ENCODE results near the gene BANP. TPM values are rescaled to one million over a fixed set of nuclear protein-coding genes. Genes with fewer than 3 reads are reported as not detected.
"Not testable (repeated sequence)": the region's sequence is repeated elsewhere in the genome, so short reads cannot be mapped to it uniquely, and the experiment has no call there.

The BANP gene
- total and polyA plus RNA-seq, 4 experiments from 2014 or later, result 10.7 to 72.7 (median 44.1) TPM

DNA sequence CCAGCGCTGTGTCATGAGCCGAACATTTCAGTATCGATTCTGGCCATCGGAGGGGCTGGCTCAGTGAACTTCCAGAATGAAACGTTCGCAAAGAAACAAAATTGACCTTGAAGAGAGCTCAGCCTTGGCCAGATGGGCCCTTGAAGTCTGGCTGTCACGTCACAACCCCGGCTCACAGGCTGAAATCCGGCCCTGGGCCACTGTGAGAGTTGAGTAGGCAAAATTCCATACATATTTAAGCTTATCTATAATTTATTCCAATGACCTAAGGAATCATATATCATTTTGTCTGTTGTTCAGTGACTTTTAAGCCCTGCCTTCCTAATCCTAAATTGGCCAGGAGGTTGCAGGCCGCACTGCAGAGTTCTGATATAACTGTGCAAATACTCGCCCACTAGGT, 170.2 kb downstream of the BANP start:
- H3K27me3 Mint-ChIP-seq; H3K9me3 Mint-ChIP-seq; H3K4me1 ChIP-seq (ENCODE audit: insufficient read depth, low read length); H3K27ac ChIP-seq (ENCODE audit: low read depth, low read length); H3K4me3 Mint-ChIP-seq; H3K9me3 ChIP-seq (ENCODE audit: control insufficient read depth in 1 of 2, low read length in 2 of 2); POLR2A ChIA-PET (ENCODE audit: partially characterized antibody); H3K27ac Mint-ChIP-seq; DNase-seq; H3K27me3 ChIP-seq (ENCODE audit: insufficient read depth, low read length); H3K36me3 ChIP-seq (ENCODE audit: insufficient read depth, low read length); H3K36me3 Mint-ChIP-seq; H3K4me3 ChIP-seq (ENCODE audit: low read length in 2 of 2); intact Hi-C loops (cut with micrococcal nuclease); H3K4me1 Mint-ChIP-seq; CTCF ChIA-PET (ENCODE audit: partially characterized antibody): not testable (repeated sequence)

DNA sequence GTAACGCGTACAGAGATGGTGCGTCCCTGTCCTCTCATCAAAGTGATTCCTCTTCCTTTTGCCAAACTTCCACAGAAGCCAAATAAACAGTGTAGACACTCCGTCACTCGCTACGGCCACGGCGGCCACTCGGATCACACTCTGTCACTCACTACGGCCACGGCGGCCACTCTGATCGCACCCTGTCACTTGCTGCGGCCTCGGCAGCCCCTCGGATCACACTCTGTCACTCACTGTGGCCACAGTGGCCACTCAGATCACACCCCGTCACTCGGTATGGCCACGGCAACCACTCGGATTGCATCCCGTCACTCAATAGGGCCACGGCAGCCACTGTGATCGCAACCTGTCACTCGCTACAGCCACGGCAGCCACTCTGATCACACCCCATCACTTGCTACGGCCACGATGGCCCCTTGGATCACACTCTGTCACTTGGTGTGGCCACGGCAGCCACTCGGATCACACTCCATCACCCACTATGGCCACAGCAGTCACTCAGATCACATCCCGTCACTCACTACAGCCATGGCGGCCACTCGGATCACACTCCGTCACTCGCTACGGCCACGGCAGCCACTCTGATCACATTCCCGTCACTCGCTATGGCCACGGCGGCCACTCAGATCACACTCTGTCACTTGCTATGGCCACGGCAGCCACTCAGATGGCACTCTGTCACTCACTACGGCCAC, 170.8 kb downstream of the BANP start:
- no peak for DNase-seq
- intact Hi-C loops (cut with micrococcal nuclease), result no loop called here
- Mint-ChIP-seq H3K9me3 (no peaks in the 10 kb centered on the region), H3K4me3 (no peak overlapping the region), H3K27ac (no peak overlapping the region), H3K27me3 (peaks cover 0 to 4% of the 10 kb centered on the region in 2 donors), H3K36me3 (no peaks in the 10 kb centered on the region), H3K4me1 (no peaks in the 10 kb centered on the region)
- ChIA-PET POLR2A (ENCODE audit: partially characterized antibody) (no interaction called here), CTCF (ENCODE audit: partially characterized antibody) (no interaction called here)
- Histone ChIP-seq H3K4me1 (ENCODE audit: insufficient read depth, low read length) (no peaks in the 10 kb centered on the region), H3K4me3 (ENCODE audit: low read length in 2 of 2) (no peak overlapping the region), H3K27ac (ENCODE audit: low read depth, low read length) (no peak overlapping the region), H3K27me3 (ENCODE audit: insufficient read depth, low read length) (no peaks in the 10 kb centered on the region), H3K36me3 (ENCODE audit: insufficient read depth, low read length) (no peaks in the 10 kb centered on the region), H3K9me3 (ENCODE audit: control insufficient read depth in 1 of 2, low read length in 2 of 2) (no peaks in the 10 kb centered on the region)

Other genes starting within 250 kb of the BANP start
- 10 to 100 TPM; 82.4 to 90.0 TPM for gene KLHDC4, start 185.4 kb upstream of the BANP start, total RNA-seq
- 10 to 100 TPM; 16.3 to 18.0 TPM for gene KLHDC4, start 185.4 kb upstream of the BANP start, polyA plus RNA-seq
- gene SLC7A5, start 81.9 kb upstream of the BANP start, total RNA-seq, result 10 to 100 TPM; 12.0 to 13.5 TPM
- gene SLC7A5, start 81.9 kb upstream of the BANP start, polyA plus RNA-seq, result 1 to 10 TPM; 3.5 to 6.4 TPM
- gene CA5A, start 14.9 kb upstream of the BANP start, total RNA-seq, result not detected
- not detected for gene CA5A, start 14.9 kb upstream of the BANP start, polyA plus RNA-seq

All from CD4-positive, alpha-beta memory T cell (primary cell).